ENCODE data around the gene TMEM165. TPM values are rescaled to one million over a fixed set of nuclear protein-coding genes. Genes with fewer than 3 reads are reported as not detected.

Gene TMEM165
- total and polyA plus RNA-seq, 9 of the 15 experiments (the other 6 are each of a cell fraction or from before 2014, with no cell fraction given) = 21.3 to 145 (median 96.8) TPM

DNA sequence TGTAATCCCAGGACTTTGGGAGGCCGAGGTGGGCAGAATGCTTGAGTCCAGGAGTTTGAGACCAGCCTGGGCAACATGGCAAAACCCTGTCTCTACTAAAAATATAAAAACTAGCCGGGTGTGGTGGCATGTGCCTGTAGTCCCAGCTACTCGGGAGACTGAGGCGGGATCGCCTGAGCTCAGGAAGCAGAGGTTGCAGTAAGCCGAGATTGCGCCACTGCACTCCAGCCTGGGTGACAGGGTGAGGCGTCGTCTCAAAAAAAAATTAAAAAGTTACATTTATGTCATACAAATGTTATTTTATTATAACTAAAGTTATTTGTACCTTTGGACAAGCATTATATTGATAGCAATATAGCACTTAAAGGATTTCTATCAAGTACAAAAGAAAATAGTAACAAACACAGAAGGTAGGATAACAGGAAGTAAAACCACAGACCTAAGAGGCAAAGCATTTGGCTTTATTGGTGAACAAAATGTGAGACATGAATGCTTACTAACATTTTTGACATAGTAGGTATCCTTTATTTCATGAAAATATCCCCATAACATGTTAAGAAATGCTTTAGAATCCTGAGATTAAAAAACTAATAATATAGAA, 51.5 kb downstream of the TMEM165 start:
- DNase-seq (ENCODE audit: extremely low read depth in 1 of 4, low spot score in 3 of 4) (no peak), ATAC-seq (no peak), FAIRE-seq (no peak)
- Histone ChIP-seq H3K9me3 (replicated peaks; ENCODE audit: control insufficient read depth, insufficient read depth, low read depth, low read length) (no peaks in the 10 kb centered on the region), H3K4me1 (replicated peaks in 1 of 2; ENCODE audit: control insufficient read depth in 2 of 2, insufficient read depth in 2 of 2, low read length in 2 of 2) (no peaks in the 10 kb centered on the region), H2AFZ (ENCODE audit: low read depth, low read length) (no peak overlapping the region), H3K9ac (ENCODE audit: insufficient read depth in 1 of 2, low read depth in 2 of 2, low read length in 2 of 2) (no peak overlapping the region), H3K79me2 (ENCODE audit: control insufficient read depth, insufficient read depth, low read length) (no peaks in the 10 kb centered on the region), H3K27me3 (ENCODE audit: control insufficient read depth in 2 of 2, insufficient read depth in 2 of 2, low read length in 2 of 2) (no peaks in the 10 kb centered on the region), H3K36me3 (ENCODE audit: control insufficient read depth, insufficient read depth, low read length) (peaks cover 73% of the 10 kb centered on the region; the same call in 2 of the 3 replicates), H3K27ac (ENCODE audit: extremely low read depth, low read depth, low read length) (no peak overlapping the region), H4K20me1 (replicated peaks; ENCODE audit: control insufficient read depth, insufficient read depth, low read length) (no peaks in the 10 kb centered on the region), H3K4me3 (no peak overlapping the region), H3K9me1 (ENCODE audit: control insufficient read depth, insufficient read depth, low read length) (no peaks in the 10 kb centered on the region), H3K4me2 (ENCODE audit: insufficient read depth, low read length) (no peak overlapping the region)
- POLR2A ChIA-PET = no interaction called here
- intact Hi-C loops (cut with micrococcal nuclease) (loop anchor here (10.0 kb wide), 1 partner anchor 102 kb away; the partner anchor contains the start of gene SRD5A3), in situ Hi-C loops (cut with MboI) (no loop called here)
- no TSS peak for BruUV-seq (replicated peaks)
- CTCF ChIA-PET (ENCODE audit: low intra/inter-chr PET ratio) = no interaction called here
- TF ChIP-seq PHB2 (IDR thresholded peaks at IDR 0.05; ENCODE audit: low read depth) (no peak), ZNF232 (CRISPR knock-in tag; IDR thresholded peaks at IDR 0.05) (no peak), GTF2A2 (tag; IDR thresholded peaks at IDR 0.05) (no peak), SAP30 (IDR thresholded peaks at IDR 0.05; ENCODE audit: borderline replicate concordance, insufficient read depth, low read depth, low read length, poor library complexity, severe bottlenecking) (no peak), NR2C2 (CRISPR knock-in tag; IDR thresholded peaks at IDR 0.05) (no peak), NR2C2 (tag; IDR thresholded peaks at IDR 0.05) (no peak)
- WGBS (ENCODE audit: insufficient coverage, low coverage, missing lambda C conversion rate) = 93% methylated on average over 6 of the region's 9 CpGs
